ENCODE measurements around the gene PPP1R9A.

PPP1R9A gene

DNA sequence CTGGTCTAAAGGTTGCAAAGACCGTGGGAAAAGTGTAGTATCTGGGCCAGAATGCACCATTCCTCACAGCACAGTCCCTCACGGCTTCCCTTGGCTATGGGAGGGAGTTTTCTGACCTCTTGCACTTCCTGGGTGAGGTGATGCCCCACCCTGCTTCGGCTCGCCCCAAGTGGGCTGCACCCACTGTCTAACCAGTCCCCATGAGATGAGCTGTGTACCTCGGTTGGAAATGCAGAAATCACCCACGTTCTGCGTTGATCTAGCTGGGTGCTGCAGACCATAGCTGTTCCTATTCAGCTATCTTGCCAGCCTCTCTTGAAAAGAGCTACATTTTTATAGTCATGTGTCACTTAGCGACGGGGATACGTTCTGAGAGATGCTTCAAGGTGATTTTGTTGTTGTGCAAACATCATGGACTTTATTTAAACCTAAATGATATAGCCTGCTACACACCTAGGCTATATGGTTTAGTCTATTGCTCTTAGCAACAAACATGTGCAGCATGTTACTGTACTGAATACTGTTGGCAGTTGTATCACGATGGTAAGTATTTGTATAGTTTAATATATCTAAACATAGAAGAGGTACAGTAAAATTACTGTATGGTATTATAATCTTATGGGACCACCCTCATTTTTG is 120.0 kb downstream of the PPP1R9A start:
- no peak for DNase-seq (ENCODE audit: low read depth, low spot score)

DNA sequence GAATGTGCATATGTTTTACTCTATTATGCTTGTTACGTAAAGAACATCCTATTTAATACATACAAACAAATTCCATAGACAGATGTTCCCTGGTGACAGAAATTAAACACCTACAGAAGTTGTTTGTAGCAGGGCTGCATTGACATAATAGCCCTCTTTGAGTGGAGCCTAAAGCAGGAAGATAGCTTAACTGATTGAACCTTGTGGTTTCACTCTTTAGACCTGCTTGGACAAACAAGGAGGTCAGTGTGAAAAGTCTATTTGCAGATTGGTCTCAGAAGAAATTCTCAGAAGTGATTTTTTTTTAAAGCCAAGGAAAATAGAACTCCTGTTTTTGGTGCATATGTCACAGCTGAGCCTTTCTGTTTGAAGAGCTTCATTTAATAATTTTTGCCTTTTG is 121.3 kb downstream of the PPP1R9A start:
- DNase-seq (ENCODE audit: low read depth, low spot score), result no peak

DNA sequence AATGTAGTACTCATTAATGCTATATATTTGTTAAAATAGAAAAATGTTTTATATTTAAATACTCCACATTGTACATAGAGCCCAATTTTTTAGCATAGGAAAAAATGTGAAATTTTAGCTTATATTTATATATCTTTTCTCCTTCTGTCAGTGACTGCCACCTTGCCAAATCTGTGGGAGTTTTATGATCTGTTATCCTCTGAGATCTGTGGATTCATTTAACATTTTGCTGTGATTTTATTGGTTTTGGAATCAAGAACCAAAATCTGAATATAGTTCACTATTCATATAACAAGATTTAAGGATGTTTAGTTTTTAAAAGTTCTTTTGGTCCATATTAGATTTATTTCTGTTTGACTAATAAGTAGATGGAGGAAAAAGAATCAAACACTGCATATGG is 127.9 kb downstream of the PPP1R9A start:
- DNase-seq (ENCODE audit: low read depth, low spot score), result no peak

DNA sequence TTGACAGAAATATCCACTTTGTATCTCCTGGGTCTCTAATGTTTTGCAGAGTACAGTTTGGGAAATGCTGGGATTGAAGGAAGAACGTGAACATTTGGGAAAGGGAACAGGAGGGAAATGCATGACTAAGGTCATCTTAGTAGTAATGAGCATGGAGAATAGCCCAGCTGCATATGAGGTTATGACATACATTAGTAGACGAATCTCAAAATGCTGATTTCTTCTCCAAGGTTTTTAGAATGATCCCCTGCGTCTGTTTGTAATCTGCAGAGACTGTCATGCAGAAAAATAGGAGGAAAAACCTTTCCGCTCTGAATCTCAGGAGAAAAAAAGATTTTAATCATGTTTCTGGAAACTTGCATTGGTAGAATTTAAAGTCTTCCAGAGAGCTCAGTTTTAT is 133.6 kb downstream of the PPP1R9A start:
- DNase-seq (ENCODE audit: low read depth, low spot score), result no peak

DNA sequence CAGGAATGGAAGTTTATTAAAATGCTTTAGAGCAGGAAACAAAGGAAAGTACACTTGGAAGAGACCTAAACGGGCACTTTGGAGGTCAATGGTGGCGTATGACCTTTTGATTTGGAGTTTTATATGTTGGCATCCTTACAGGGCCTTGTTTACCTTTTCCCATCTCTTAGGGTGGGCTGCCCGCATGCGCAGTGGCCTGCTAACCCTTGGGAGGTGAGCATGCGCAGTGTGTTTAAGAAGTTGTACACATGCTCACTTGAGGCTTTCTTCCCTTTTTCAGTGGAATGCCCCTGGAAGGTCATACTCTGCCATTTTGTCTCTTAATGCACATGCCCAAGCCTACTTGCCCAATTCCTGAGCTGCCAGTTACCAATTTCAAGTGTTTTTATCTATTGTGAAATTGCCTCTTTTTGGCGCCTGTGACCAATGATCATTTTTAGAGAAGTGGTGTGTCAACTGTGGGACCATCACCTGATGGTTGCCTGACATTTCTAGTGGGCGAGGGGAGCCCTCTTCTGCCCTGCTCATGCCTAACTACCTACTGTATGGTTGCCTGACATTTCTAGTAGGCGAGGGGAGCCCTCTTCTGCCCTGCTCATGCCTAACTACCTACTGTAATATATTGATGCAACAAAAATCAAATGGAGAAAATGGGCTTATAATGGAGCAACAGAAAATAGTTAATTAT is 138.0 kb downstream of the PPP1R9A start:
- no peak for DNase-seq (ENCODE audit: low read depth, low spot score)

DNA sequence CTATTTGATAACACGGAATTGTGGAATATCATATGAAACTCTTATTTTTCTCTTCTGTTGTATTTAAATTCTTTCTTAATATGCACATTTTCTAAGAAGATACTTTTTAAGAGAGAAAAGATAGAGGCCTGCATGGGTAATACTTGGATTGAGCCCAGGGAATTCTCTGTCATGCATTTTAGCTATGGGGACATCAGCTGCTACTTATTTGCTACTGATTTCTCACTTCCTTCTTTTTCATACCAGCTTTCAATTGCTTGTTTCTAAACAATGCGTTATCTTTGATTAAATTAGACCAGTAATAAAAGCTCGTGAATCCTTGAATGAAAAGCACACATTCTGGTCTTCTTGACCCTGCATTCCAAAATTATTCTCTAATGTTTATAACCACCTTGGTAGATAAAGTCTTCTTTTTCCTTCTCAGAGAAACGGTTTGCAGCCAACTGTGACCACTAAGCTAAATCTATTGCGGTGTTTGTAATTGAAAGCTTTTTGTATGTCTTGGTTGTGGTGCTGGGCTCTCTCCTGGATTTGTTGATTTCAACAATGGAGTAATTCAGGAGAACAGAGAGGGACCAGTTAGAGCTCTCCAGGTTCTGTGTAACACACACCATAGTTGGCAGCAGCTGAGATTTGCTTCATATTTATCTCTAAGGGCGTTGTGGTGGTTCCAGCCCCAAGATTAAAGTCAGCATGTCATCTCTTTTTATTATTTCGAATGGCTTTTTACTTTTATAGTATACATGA is 139.3 kb downstream of the PPP1R9A start:
- no peak for DNase-seq (ENCODE audit: low read depth, low spot score)

DNA sequence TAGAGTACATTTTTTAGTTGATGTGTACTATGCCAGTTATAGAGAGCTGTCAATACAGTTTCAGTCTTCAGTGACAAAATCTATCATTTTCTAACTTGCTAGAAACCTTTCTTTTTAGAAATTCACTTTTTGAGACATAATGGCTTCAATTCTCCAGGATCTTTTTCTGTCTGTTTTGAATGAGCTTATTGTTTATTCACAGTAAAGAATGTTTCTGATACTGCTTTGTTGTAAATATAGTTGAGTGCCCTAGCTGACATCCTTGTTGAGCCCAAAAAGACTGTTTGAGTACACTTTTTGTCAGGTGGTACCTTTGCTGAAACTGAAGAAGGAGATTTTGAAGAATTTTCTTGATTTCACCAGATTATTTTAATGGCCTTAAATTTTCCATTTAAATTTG is 139.9 kb downstream of the PPP1R9A start:
- no peak for DNase-seq (ENCODE audit: low read depth, low spot score)

DNA sequence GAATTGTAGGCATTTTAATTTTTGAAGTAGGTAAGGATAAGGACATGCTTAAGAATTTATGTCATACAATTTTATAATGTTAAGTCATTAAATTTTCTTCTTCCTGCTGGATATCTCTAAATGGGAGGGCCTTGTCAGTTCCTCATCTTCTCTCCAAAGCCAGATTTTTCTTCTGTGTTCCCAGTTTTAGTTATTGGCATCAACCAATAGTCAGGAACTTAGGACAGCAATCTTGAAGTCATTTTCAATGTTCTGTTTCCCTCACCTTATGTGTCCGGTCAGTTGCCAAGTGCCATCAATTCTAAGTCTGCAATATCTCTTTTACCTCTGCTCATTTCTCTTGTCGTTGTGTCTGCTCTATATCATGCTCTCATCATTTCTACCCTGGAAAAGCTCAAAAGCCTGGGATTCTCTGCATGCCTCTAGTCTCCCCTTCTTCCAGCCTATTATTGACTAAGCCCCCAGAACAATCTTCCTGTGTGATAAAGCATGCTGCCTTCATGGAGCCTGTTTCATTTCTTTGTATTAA is 145.2 kb downstream of the PPP1R9A start:
- no peak for DNase-seq (ENCODE audit: low read depth, low spot score)

DNA sequence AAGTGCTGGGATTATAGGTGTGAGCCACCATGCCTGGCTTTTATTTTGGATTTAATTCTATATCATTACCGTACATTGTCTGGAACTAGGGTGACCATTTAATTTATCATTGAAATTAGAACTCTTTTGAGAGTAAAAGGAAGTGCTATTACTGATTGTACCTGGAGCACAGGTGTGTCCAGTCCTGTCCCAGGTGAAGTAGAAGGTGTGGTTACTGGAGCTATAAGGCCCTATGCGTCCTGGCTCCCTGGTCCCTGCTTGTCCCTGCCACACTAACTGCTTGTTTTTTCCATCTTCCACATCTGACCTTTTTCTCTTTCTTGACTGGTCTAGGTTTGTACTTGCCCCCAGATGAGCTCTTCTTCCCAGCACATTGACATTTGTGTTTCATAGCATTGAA is 147.0 kb downstream of the PPP1R9A start:
- no peak for DNase-seq (ENCODE audit: low read depth, low spot score)

DNA sequence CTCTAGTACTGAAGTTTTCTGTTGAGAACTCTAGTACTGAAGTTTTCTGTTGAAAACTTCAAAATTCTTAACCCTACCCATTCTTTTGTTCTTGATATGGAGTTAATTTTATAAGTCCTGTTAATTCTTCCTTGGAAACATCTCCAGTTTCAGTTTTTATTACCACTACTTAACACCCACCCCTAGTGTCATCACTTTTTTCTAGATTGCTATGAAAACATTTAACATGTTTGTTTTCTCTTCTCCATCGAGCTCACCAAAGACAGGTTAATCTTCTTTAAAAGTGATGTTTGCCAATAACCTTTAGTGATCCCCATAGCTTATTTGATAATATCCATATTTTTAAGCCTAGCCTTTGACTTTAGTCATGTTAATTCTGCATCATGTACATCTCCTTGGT is 147.9 kb downstream of the PPP1R9A start:
- no peak for DNase-seq (ENCODE audit: low read depth, low spot score)

DNA sequence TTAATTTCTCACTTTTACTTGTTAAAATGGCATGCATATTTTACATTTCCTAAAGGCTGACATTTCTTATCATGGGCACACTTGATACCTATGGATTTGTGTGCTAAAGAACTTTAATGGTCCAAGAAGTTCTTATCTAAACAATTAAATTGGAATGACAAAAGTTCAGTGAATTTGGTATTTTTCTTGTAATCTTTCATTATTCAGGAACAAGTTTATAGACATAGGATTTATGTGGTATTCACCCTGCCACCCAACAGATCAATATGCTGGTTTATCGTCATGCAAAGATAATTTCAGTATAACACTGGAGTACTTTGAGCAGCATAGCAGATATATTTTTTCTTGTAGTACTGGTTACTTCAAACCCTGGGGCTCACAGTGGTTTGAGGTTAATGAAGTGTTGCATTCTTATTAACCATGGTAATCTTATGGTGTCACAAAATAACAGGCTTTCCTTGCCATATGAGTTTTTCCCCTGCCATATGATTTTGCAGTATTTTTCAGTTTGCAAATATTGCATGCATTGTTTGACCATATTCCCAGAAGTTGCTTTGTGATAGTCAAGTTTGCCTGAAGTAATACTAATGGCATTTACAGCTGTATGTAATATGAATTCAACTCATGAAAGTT is 148.8 kb downstream of the PPP1R9A start:
- no peak for DNase-seq (ENCODE audit: low read depth, low spot score)

DNA sequence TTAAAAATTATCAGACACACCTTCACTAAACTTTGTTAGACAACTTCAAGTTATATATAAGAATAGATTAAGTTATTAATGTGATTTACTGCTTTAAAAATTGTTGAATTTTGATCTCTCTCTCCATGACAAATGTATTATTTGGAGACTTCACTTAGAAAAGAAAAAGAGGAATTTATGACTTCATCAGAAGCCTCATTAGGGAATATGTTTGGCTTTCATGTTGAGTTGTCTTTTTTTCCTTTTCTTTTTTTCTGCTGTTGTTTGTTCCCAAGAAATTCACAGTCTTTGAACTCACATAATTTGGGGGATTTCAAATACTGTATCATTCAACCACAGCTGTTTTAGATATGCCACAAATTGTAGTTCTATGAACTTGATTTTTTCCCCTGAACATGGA is 149.5 kb downstream of the PPP1R9A start:
- DNase-seq (ENCODE audit: low read depth, low spot score), result no peak

DNA sequence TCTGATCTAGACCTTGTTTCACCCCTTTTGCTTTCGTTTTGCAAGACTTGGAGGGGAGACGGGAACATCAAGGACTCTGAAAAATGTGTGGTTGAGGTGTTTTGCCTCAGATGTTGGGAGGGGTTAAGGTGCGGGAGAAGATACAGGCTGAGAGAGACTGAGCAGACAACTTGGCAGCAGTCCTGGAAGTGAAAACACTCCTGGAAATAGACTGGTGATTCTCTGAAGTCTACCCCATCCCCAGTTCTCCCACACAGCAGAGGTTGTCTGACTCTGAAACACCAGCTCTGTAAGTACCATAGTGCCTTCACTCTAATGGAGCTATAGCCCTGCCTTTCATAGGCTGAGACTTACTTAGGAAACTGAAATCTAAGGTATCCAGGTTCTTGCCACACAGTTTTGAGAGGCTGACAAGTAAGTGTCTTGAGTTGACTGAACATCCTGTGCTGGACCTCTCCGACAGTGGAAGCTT is 152.5 kb downstream of the PPP1R9A start:
- DNase-seq (ENCODE audit: low read depth, low spot score), result no peak

DNA sequence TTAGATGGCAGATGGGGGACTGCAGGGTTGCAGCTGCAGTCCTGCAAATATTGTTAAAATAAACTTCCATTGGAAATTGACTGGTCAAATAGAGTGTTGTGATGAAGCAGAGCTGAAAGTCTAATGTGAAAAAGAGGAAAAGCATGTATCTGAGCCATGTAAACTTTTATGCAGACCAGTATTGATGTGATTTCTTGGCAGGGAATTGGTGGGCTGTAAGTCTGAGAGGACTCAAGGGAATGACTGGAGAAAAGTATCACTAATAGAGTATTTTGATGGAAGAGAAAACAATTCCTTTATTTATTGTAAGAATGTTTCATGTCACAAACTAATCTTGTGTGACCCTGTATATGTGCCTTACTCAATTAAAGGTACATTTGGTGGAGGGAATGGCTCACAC is 155.5 kb downstream of the PPP1R9A start:
- no peak for DNase-seq (ENCODE audit: low read depth, low spot score)

DNA sequence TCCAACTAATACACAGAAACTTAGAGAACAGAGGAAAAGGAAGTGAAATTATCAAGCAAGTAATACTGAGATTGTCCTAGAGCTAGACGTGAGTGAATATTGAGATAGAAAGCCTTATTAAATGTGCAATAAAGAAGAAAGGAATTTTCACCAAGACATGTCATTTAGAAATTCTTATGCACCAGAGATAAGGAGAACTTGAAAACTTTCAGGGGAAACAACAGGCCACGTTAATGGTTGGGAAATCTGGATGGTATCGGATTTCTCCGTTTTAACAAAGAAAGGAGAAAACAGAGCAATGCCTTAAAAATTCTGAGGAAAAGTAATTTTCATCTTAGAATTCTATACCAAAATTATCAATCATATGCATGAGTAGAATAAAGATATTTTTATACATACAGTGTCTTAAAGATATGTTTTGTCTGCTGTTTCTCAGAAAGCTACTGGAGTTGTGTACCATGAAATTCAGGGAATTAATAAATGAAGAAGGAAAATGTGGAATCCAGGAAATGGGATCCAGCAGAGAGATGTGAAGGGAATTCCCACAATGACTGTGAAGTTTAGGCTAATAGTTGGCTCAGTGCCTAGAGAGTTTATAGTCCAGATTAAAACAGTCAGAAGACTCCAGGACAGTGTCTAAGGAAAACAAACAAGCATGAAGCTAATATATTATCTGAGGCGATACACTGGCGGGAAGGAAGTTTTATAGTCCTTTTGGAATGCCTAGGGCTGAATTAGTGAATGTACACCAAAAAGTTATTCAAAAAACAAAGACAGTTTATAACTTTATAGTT is 159.5 kb downstream of the PPP1R9A start:
- DNase-seq (ENCODE audit: low read depth, low spot score), result no peak

DNA sequence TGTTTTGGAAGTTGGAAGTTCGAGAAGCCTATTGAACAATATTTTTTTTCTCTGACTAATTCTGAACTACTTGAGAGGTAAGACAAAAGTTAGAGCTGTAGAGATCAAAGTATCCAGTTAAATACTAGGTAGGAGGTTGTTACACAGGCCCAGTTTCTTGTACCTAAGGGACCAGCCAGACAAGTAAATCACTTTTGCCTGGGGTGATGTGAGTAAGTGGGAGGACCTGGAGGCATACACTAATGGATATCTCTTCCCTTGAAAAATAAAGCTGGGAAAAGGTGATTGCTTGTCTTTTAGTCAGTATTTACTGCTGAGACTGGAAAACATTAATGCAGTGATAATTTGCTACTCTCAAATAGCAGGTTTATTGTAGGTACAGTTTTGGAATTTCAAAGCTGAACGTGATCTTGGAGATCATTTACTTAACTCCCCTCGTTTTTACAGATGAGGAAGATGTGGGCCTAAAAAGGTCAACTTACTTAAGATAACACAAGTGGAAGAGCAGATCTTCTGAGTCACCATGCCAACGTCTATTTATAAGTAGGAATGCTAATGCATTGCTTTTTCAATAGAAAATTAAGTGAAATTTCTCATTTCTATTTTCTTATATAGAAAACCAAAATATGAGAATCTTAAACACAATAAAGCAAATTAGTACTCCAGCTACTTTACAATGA is 181.3 kb downstream of the PPP1R9A start:
- DNase-seq (ENCODE audit: low read depth, low spot score), result no peak

DNA sequence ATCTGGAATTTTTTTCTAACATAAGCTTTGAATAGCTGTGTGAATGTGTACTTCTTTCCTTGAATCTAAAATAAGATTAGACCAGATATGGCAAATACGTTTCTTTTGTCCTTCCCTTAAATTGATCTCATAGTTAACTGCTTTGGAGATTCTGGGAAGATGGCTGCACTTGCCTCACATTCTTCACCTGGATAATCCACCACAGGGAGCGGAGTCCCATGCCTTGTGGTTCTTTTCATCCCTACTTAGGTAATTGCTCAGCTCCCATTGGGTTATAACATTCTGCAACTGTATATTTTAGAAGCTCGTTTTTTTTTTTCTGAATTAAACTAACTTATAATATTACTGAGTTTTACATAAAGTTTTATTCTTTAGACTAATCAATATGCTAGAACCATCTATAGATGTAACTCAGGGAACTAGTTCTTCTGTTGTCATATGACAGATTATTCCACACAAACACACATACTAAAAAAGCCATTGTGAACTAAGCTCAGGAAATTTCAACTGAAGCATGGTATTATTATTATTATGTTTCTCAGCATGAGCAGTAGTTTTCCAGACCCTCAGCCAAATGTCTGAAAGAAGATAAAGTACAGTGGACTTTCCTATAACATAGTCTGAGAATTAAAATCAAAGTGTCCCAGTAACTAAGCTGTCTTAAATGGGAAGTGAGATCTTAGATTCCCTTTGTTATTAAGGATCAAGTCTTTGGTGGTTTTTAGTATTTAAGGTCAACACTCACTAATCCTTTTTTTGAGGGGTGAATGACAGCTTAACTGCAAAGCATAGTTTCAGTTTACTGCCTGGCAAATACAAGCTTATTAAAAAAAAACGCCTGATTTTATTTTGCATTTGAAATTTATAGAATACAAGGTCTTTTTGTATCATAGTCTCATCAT is 182.3 kb downstream of the PPP1R9A start:
- DNase-seq (ENCODE audit: low read depth, low spot score), result no peak

DNA sequence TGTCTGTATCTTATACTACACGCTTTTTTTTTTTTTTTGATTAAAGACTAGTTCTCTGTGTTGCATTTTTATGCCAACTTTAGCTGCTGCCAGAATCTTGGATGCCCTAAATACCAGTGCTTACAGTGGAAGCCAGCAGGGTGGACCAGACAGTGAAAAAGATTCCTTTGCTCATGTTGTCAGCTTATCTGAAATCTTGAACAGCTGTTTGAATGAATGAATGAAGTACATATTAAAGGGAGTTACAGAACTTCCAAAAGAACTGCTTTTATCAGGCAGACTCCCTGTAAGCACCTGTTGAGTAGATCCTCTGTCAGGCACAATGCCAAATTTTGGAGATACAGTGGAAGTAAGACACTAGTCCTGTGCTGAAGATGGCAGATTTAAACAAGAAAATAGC is 184.9 kb downstream of the PPP1R9A start:
- DNase-seq (ENCODE audit: low read depth, low spot score), result no peak

DNA sequence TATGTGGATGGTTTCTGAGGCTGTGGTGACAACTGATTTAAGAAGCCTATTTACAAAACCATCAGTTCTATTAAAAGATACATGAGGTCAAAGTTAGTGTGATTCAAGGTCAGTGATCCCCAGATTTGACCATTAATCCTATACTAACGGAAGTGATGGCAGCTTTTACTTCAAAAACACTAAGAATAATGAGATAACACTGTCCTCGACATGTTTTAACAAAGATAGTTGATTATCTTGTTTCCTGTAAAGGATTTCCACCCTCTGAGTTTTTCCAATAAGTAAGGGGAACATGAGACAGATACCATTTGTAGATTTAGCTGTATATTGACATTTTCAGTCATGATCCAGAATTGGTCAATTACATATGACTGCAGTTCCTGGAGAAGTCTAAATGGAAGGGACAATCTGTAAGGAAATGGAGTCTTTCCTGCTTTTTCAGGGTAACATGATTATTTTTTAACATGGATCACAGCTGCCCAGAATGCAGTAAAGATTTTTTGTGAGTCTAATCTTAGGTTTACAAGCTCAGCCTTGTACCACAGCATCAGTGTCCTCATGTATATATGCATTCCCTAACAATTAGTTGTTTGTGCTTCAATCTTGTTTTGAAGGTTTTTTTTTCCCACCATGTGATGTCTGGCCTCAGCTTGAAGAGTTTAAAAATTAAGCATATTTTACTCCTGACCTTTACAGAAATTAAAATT is 188.0 kb downstream of the PPP1R9A start:
- DNase-seq (ENCODE audit: low read depth, low spot score), result no peak
